SU-DHL-6 (cell line): ENCODE measurements around the gene MEGF6.

Experiments used
- EZH2phosphoT487 ChIP-seq: fragments of 200-600 bp; sonication (generic), shearing (Covaris generic); conservative IDR thresholded peaks from 2 replicates; pipeline ENCODE4 v1.6.1; 2018; ENCODE audit warnings: mild to moderate bottlenecking, antibody characterized with exemption, low read length, moderate library complexity, mixed read lengths
- TF ChIP-seq, protein P1 (sequence below): fragments of 200-600 bp; sonication (generic); IDR thresholded peaks from one replicate; pipeline ENCODE4 v1.5.1; 2017; ENCODE audit warnings: antibody characterized with exemption, mild to moderate bottlenecking, low read length, moderate library complexity; ENCODE audit not compliant: insufficient read depth, poor library complexity, severe bottlenecking

DNA sequence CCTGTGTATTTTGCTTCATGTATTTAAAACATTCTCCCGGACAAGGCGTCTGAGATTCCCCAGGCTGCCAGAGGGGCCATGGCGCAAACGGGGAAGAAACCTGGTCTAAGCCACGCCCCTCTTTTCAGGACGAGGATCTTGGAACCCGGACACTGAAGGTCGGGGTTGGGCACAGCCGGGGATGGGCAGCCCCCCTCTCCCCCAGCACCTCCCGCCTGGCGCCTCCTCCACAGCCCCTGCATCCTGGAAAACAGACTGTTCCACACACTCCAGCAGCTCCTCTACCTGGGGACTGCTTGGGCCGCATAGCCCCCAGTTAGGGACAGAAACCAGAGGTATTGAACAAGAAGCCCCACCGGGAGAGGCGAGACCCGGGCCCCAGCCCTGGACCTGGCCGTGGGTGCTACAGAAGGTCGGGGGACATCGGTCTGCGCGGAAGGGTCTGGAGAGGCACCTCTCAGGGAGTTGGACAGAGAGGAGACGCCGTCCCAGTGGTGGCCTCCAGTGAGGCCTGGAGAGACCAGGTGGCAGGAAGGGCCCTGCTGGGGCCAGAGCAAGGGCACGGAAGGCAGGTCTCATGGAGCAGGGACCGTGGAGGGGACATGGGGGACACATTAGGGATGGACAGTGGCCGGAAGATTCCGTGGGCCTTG lies 46.4 kb upstream of the MEGF6 start:
- TF ChIP-seq, protein P1, sequence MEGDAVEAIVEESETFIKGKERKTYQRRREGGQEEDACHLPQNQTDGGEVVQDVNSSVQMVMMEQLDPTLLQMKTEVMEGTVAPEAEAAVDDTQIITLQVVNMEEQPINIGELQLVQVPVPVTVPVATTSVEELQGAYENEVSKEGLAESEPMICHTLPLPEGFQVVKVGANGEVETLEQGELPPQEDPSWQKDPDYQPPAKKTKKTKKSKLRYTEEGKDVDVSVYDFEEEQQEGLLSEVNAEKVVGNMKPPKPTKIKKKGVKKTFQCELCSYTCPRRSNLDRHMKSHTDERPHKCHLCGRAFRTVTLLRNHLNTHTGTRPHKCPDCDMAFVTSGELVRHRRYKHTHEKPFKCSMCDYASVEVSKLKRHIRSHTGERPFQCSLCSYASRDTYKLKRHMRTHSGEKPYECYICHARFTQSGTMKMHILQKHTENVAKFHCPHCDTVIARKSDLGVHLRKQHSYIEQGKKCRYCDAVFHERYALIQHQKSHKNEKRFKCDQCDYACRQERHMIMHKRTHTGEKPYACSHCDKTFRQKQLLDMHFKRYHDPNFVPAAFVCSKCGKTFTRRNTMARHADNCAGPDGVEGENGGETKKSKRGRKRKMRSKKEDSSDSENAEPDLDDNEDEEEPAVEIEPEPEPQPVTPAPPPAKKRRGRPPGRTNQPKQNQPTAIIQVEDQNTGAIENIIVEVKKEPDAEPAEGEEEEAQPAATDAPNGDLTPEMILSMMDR = no peak
- no peak for TF ChIP-seq EZH2phosphoT487
